Body of pancreas (tissue), 4 donors: ENCODE measurements around the gene MPND. TPM values are rescaled to one million over a fixed set of nuclear protein-coding genes. Genes with fewer than 3 reads are reported as not detected.

Experiments
- ATAC-seq: fragments of 150-250 bp; one replicate; pipeline ENCODE4 v1.9.1; 2016
- DNase-seq, 4 donors: peaks; one replicate each; pipeline ENCODE4 v3.0.0-alpha.2; 2019
- H3K27ac ChIP-seq, 4 donors: fragments of 200-600 bp; sonication (generic); 1 replicate in 3 of 4; 2 replicates in 1 of 4; pipeline versions ENCODE4 v1.5.1 to v1.6.1; 2016 to 2019; ENCODE audit warnings: mild to moderate bottlenecking in 1 of 4, mixed read lengths in 1 of 4, moderate library complexity in 1 of 4
- H3K27me3 ChIP-seq, 2 donors: fragments of 200-600 bp; sonication (generic); one replicate each; pipeline ENCODE4 v1.6.0; 2016; ENCODE audit warnings: mild to moderate bottlenecking in 1 of 2
- H3K36me3 ChIP-seq, 2 donors: fragments of 200-600 bp; sonication (generic); replicated peaks in 1 of 2; 2 replicates each; pipeline ENCODE4 v1.5.1; 2016; ENCODE audit warnings: low read depth in 2 of 2; ENCODE audit not compliant: insufficient read depth in 1 of 2
- H3K4me1 ChIP-seq: fragments of 200-600 bp; sonication (generic); one replicate; pipeline ENCODE4 v1.6.0; 2016
- H3K4me3 ChIP-seq, 2 donors: fragments of 200-600 bp; sonication (generic); 1 replicate in 1 of 2; 2 replicates in 1 of 2; pipeline ENCODE4 v1.5.1; 2016 to 2019
- H3K9me3 ChIP-seq, 3 donors: fragments of 200-600 bp; sonication (generic); 1 replicate in 2 of 3; 2 replicates in 1 of 3; pipeline ENCODE4 v1.5.1; 2016
- CTCF ChIP-seq, 7 experiments: fragments of 450-650 bp in 4 of 7; fragments of 200-600 bp in 3 of 7; sonication (generic) in 3 of 7; IDR thresholded peaks; one replicate each; pipeline ENCODE4 v1.5.1; 2016 to 2019; ENCODE audit warnings: antibody characterized with exemption in 7 of 7
- POLR2A ChIP-seq, 3 donors: fragments of 450-650 bp; IDR thresholded peaks; one replicate each; pipeline ENCODE4 v1.6.1; 2016; ENCODE audit warnings: antibody characterized with exemption in 3 of 3, mild to moderate bottlenecking in 2 of 3
- WGBS, 2 donors: methylation state at CpG; one replicate each; pipeline ENCODE4 v1.1.5; 2017; 5-methylcytosine and 5-hydroxymethylcytosine counted together
- intact Hi-C: fragments of 100-400 bp; cut with DNase I; formaldehyde crosslinking; loops from one replicate; pipeline ENCODE4 v1.15.1; 2023
- total RNA-seq, 2 donors: library from RNA; depleted of rRNA; stranded (reverse); fragments of >200 nt; gene quantifications; one replicate each; pipeline ENCODE4 v1.1.0, GENCODE V29; 2016

Gene MPND
- total RNA-seq, 2 donors from 2014 or later, result 0.99 to 7.5 TPM

GRCh38 chr19:4342314-4342614 is 1.1 kb upstream of the MPND start:
- 2 to 3% methylated on average over 6 to 10 of the region's 10 CpGs for WGBS, 2 donors

GRCh38 chr19:4342615-4343369 is 570 bp upstream of the MPND start:
- Histone ChIP-seq H3K36me3 (no peaks in the 10 kb centered on the region), H3K27ac (peak overlapping the region; percentile 74 to 99 (median 86)), H3K9me3 (no peaks in the 10 kb centered on the region), H3K4me1 (peaks cover 52% of the 10 kb centered on the region), H3K4me3 (peak overlapping the region in 1 of 2 donors; percentile 40), H3K27me3 (no peaks in the 10 kb centered on the region)
- whole genome bisulfite sequencing, 2 donors, result 0 to 1% methylated on average over 12 to 39 of the region's 39 CpGs
- DNase-seq, result peak; percentile 93 to 99 (median 96)
- intact Hi-C loops, result no loop called here
- TF ChIP-seq POLR2A (IDR thresholded peaks at IDR 0.05) (peak; percentile 79 to 90 (median 88)), CTCF (IDR thresholded peaks at IDR 0.05) (peak in 4 of 7 experiments; percentile 35 to 50 (median 45))
- peak; percentile 87 for ATAC-seq

More at GRCh38 chr19:4342314-4342614, 1.1 kb upstream of the MPND start:
- H3K4me1 ChIP-seq, result peaks cover 52% of the 10 kb centered on the region
- intact Hi-C loops, result no loop called here
- DNase-seq (no peak), ATAC-seq (peak; percentile 3)
- no peak for TF ChIP-seq CTCF (IDR thresholded peaks at IDR 0.05)
- TF ChIP-seq POLR2A (IDR thresholded peaks at IDR 0.05), result no peak
- H3K36me3 ChIP-seq, result no peaks in the 10 kb centered on the region
- peak overlapping the region; percentile 74 to 99 (median 86) for H3K27ac ChIP-seq
- H3K9me3 ChIP-seq, result no peaks in the 10 kb centered on the region
- H3K4me3 ChIP-seq, result no peak overlapping the region
- no peaks in the 10 kb centered on the region for H3K27me3 ChIP-seq

- DNase-seq (peak; percentile 84 to 93 (median 92)), ATAC-seq (peak; percentile 12)
- Histone ChIP-seq H3K4me3 (no peak overlapping the region), H3K27ac (peak overlapping the region in 3 of 4 donors; percentile 28 to 64 (median 62)), H3K4me1 (peaks cover 46% of the 10 kb centered on the region), H3K27me3 (no peaks in the 10 kb centered on the region), H3K9me3 (no peaks in the 10 kb centered on the region), H3K36me3 (no peaks in the 10 kb centered on the region)
- intact Hi-C loops, result no loop called here
- 49 to 79% methylated on average over 5 to 15 of the region's 15 CpGs for WGBS, 2 donors
- TF ChIP-seq CTCF (IDR thresholded peaks at IDR 0.05) (no peak), POLR2A (IDR thresholded peaks at IDR 0.05) (no peak)
Measured at GRCh38 chr19:4345342-4346019, 2.1 kb downstream of the MPND start.

- DNase-seq (no peak), ATAC-seq (no peak)
- no peaks in the 10 kb centered on the region for H3K36me3 ChIP-seq
- TF ChIP-seq CTCF (IDR thresholded peaks at IDR 0.05) (no peak), POLR2A (IDR thresholded peaks at IDR 0.05) (no peak)
- WGBS, 2 donors, result 67 to 70% methylated on average over 6 of the region's 6 CpGs
- H3K27ac ChIP-seq, result peak overlapping the region in 3 of 4 donors; percentile 28 to 64 (median 62)
- no peak overlapping the region for H3K4me3 ChIP-seq
- H3K9me3 ChIP-seq, result no peaks in the 10 kb centered on the region
- no peaks in the 10 kb centered on the region for H3K27me3 ChIP-seq
- intact Hi-C loops, result no loop called here
- peaks cover 41% of the 10 kb centered on the region for H3K4me1 ChIP-seq
Measured at GRCh38 chr19:4346020-4346383, 2.6 kb downstream of the MPND start.
